Measurements from ENCODE around the gene FHL1. TPM values are rescaled to one million over a fixed set of nuclear protein-coding genes. Genes with fewer than 3 reads are reported as not detected.

Gene FHL1
- total RNA-seq, 4 donors from 2014 or later = 64.1 to 225 (median 86.5) TPM

DNA sequence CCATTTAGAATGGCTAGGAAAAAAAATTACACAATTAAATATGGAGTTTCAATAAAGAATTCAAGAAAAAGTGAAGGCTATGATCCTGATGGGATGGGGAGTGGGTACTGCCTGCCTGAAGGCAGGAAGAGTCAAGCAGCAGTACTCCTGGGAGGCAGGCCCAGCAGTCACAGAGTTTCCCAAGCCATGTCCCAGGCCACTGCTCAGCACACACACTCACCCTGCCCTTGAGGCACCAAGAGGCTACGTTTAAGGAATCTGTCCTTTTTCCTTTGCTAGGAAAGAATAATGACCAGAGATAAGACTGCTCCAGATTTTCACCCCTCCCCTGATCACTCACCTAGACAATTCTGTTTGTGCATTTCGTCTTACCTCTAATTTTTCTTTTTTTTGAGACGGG, 73.6 kb downstream of the FHL1 start:
- Histone ChIP-seq H3K36me3 (peaks cover 35% of the 10 kb centered on the region), H3K27ac (no peak overlapping the region), H3K9me3 (no peaks in the 10 kb centered on the region), H3K27me3 (no peaks in the 10 kb centered on the region), H3K4me1 (no peaks in the 10 kb centered on the region), H3K4me3 (no peak overlapping the region)
- TF ChIP-seq POLR2AphosphoS5 (IDR thresholded peaks at IDR 0.05) (no peak), EP300 (IDR thresholded peaks at IDR 0.05) (no peak), CTCF (IDR thresholded peaks at IDR 0.05) (no peak), POLR2A (IDR thresholded peaks at IDR 0.05) (no peak)
- no peak for DNase-seq (ENCODE audit: low spot score in 2 of 2)
- WGBS = 77% methylated on average over 3 of the region's 3 CpGs

DNA sequence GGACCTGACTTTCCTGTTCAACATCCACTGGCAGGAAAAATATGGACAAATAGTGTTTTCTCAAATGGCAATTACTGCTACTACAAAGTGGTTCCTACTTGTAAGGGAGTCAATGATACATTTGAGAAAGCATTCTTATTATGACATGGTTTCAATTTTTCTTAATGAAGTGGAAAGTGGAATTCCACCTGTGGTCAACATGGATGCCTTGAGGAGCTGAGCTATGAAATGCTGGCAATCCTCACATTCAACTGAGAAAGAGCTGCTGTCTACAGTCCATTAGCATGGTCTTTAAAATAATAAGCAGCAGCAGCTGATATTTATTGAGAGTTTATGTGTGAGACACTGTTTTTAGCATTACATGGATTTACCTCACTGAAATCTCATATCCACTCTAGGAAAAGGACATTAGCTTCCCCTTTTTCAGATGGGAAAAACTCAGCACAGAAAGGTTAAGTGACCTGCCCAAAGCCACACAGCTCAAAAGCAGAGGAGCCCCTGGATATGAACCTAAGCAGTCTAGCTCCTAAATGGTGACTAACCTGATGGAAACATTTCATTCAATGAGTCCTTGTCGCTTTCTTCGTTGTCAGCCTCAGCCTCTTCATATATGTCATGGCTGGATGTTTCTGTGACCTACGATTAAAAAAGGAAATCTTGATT, 74.6 kb downstream of the FHL1 start:
- H3K4me1 ChIP-seq = no peaks in the 10 kb centered on the region
- no peak overlapping the region for H3K4me3 ChIP-seq
- DNase-seq (ENCODE audit: low spot score in 2 of 2) = no peak
- WGBS = 90% methylated on average over 3 of the region's 3 CpGs
- H3K27me3 ChIP-seq = no peaks in the 10 kb centered on the region
- no peak overlapping the region for H3K27ac ChIP-seq
- H3K9me3 ChIP-seq = no peaks in the 10 kb centered on the region
- TF ChIP-seq POLR2AphosphoS5 (IDR thresholded peaks at IDR 0.05) (no peak), EP300 (IDR thresholded peaks at IDR 0.05) (no peak), POLR2A (IDR thresholded peaks at IDR 0.05) (no peak), CTCF (IDR thresholded peaks at IDR 0.05) (no peak)
- peaks cover 34% of the 10 kb centered on the region for H3K36me3 ChIP-seq

DNA sequence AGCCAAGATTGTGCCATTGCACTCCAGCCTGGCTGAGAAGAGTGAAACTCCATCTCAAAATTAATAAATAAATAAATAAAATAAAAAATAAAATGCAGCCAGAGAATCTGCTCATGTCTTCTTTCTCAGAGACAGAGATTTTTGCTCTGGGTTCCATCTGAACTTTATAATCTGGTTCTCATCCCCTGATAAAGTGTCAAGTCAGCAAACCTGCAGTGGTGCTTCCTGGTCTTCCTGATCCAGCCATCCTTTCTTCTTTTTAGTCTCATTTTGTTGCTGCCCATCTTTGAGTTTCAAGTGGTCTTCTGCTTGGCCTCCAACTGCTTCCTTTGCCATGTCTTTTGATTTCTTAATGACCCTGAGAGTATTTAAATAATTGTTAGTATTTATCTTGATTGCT, 79.7 kb downstream of the FHL1 start:
- no peak for TF ChIP-seq EP300 (IDR thresholded peaks at IDR 0.05)
- TF ChIP-seq POLR2AphosphoS5 (IDR thresholded peaks at IDR 0.05) = no peak
- no peak for TF ChIP-seq POLR2A (IDR thresholded peaks at IDR 0.05)
- TF ChIP-seq CTCF (IDR thresholded peaks at IDR 0.05) = no peak
- no peak overlapping the region for H3K27ac ChIP-seq
- no peaks in the 10 kb centered on the region for H3K27me3 ChIP-seq
- peaks cover 16% of the 10 kb centered on the region for H3K36me3 ChIP-seq
- no peaks in the 10 kb centered on the region for H3K4me1 ChIP-seq
- no peak for DNase-seq (ENCODE audit: low spot score in 2 of 2)
- no peak overlapping the region for H3K4me3 ChIP-seq
- H3K9me3 ChIP-seq = no peaks in the 10 kb centered on the region

DNA sequence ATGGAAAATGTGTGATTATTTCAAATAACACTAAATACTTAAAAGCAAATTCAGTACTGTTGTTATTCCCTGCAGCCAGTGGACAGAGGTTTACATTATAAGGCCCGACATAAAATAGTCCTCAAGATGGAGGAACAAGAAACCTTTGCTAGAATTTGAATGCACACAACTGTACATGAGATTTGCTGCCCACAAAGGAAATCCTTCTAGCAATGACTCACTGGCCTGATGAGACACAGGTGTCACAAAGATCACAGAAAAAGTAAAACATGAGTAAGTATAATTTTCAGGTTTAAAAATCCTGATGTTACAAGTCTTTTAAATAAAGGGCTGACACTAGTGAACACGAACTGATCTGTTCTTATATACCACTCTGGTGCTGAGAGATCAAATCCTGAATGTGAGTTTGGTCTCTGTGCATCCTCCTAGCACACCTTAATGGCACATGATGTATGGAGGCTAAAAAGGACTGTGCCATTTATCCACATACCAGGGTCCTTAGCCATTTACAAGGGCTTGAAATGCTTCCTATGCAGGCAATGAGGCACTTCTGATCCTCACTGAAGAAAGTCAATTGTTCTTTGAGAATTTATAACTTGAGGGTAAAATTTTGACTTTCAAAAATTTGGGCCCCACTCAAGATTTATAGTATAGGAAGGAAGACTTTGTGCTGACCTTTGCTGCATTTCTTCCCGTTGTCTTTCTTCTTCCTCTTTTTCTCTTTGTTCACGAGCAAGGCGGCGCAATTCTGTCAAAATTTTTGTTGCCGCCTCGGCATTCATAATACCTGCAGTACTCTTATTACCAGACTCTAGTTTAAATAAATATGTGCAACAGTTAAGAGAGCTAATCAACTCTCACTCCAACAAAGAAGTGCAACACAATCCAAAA, 80.9 kb downstream of the FHL1 start:
- Histone ChIP-seq H3K36me3 (peaks cover 11% of the 10 kb centered on the region), H3K4me3 (no peak overlapping the region), H3K27me3 (no peaks in the 10 kb centered on the region), H3K27ac (no peak overlapping the region), H3K4me1 (no peaks in the 10 kb centered on the region), H3K9me3 (no peaks in the 10 kb centered on the region)
- no peak for DNase-seq (ENCODE audit: low spot score in 2 of 2)
- 76% methylated on average over 8 of the region's 8 CpGs for WGBS
- no peak for TF ChIP-seq POLR2A (IDR thresholded peaks at IDR 0.05)
- TF ChIP-seq CTCF (IDR thresholded peaks at IDR 0.05) = no peak
- no peak for TF ChIP-seq POLR2AphosphoS5 (IDR thresholded peaks at IDR 0.05)
- TF ChIP-seq EP300 (IDR thresholded peaks at IDR 0.05) = no peak

- no peaks in the 10 kb centered on the region for H3K27me3 ChIP-seq
- no peaks in the 10 kb centered on the region for H3K4me1 ChIP-seq
- H3K36me3 ChIP-seq = peaks cover 11% of the 10 kb centered on the region
- WGBS = 61% methylated on average over 3 of the region's 3 CpGs
- DNase-seq (ENCODE audit: low spot score in 2 of 2) = no peak
- H3K4me3 ChIP-seq = no peak overlapping the region
- H3K27ac ChIP-seq = no peak overlapping the region
- no peak for TF ChIP-seq CTCF (IDR thresholded peaks at IDR 0.05)
- TF ChIP-seq EP300 (IDR thresholded peaks at IDR 0.05) = no peak
- no peak for TF ChIP-seq POLR2A (IDR thresholded peaks at IDR 0.05)
- TF ChIP-seq POLR2AphosphoS5 (IDR thresholded peaks at IDR 0.05) = no peak
- no peaks in the 10 kb centered on the region for H3K9me3 ChIP-seq
Measured at GRCh38 chrX:136228839-136229207, 81.5 kb downstream of the FHL1 start.

Measured in suprapubic skin (tissue), 4 donors.